Activated naive CD4-positive, alpha-beta T cell treated with anti-CD3 and anti-CD28 coated beads, Interleukin-2, amount 50 U/mL, for 16 hours (primary cell): Measurements from ENCODE around the gene ENDOG.

ENCODE experiments used
- DNase-seq: peaks from one replicate; pipeline ENCODE4 v3.0.0-alpha.2; 2020

The ENDOG gene

GRCh38 chr9:128802482-128802881, 15.8 kb upstream of the ENDOG start:
- no peak for DNase-seq

GRCh38 chr9:128805661-128806060, 12.6 kb upstream of the ENDOG start:
- DNase-seq: no peak

- no peak for DNase-seq
Observed at GRCh38 chr9:128807827-128808226, 10.5 kb upstream of the ENDOG start.

- DNase-seq: no peak
Observed at GRCh38 chr9:128808543-128808942, 9.8 kb upstream of the ENDOG start.

GRCh38 chr9:128809036-128809599, 9.2 kb upstream of the ENDOG start:
- no peak for DNase-seq

- no peak for DNase-seq
Observed at GRCh38 chr9:128809831-128810230, 8.5 kb upstream of the ENDOG start.

- no peak for DNase-seq
Observed at GRCh38 chr9:128810873-128811272, 7.4 kb upstream of the ENDOG start.

GRCh38 chr9:128818839-128819715, 777 bp downstream of the ENDOG start:
- peak; percentile 59 for DNase-seq

- DNase-seq: no peak
Observed at GRCh38 chr9:128819716-128820664, 1.7 kb downstream of the ENDOG start.

- no peak for DNase-seq
Observed at GRCh38 chr9:128820665-128821583, 2.6 kb downstream of the ENDOG start.

- no peak for DNase-seq
Observed at GRCh38 chr9:128821584-128822406, 3.5 kb downstream of the ENDOG start.

- no peak for DNase-seq
Observed at GRCh38 chr9:128822407-128823042, 4.2 kb downstream of the ENDOG start.

- DNase-seq: no peak
Observed at GRCh38 chr9:128823362-128823902, 5.1 kb downstream of the ENDOG start.

- DNase-seq: no peak
Observed at GRCh38 chr9:128823903-128824406, 5.7 kb downstream of the ENDOG start.

- no peak for DNase-seq
Observed at GRCh38 chr9:128824911-128825310, 6.6 kb downstream of the ENDOG start.

- no peak for DNase-seq
Observed at GRCh38 chr9:128825923-128826700, 7.8 kb downstream of the ENDOG start.

- DNase-seq: no peak
Observed at GRCh38 chr9:128828267-128828666, 10.0 kb downstream of the ENDOG start.

GRCh38 chr9:128828719-128829452, 10.6 kb downstream of the ENDOG start:
- DNase-seq: no peak
